Measurements from ENCODE around the gene OPN4.

OPN4 gene

GRCh38 chr10:86681722-86682386 lies 27.5 kb downstream of the OPN4 start:
- DNase-seq: no peak

DNA sequence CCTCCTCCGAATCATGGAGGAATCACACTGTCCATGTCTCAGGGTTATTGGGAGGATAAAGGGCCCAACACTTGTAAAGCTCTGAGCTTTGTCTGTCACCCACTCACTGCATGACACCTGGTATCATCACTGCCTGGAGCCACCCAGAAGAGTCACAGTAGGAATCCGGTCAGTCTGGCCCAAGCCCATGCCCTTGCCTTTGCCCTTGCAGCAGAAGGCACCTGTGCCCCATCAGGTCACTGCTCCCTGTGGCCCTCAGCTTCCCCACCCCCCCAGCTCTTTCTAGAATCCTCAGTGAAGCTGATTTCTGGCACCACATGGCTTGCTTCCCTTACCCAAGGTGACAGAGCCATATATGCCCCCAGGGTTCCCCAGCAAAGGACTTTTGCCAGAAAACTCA lies 28.3 kb downstream of the OPN4 start:
- DNase-seq: no peak

DNA sequence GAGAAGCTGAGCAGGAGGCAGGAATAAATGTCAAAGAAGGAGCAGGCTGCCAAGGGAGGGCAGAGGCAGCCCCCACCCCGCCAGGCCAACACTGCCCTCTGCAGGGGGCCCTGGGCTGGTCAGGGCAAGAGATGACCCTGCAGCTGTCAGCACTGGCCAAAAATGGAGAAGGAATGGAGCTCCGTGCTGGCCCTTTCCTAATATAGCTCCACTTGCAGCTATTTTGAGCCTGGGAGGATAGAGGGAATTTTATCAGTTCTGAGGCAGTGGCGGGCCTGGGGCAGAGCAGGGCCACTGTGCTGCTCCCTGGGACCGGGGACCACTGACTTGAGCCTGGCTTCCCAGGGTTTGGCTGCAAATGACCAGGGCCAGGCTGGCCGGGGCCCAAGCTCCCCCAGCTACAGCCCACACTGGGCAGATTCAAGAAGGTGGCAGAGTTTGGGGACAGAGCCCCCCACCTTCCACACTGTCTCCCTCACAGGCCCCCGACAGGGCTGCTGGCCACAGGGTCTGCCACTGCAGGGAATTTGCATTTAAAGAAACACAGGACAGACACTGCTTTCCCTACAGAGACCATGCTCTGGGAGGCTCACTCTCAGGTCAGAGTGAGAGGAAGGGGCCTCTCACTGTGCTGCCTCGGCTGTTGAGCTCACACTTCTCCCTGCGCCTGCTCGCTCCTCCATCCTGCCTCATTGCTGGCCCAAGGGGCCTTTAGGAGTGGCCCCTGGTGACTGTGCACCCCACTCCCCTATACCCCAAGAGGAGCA lies 30.2 kb downstream of the OPN4 start:
- DNase-seq: no peak

DNA sequence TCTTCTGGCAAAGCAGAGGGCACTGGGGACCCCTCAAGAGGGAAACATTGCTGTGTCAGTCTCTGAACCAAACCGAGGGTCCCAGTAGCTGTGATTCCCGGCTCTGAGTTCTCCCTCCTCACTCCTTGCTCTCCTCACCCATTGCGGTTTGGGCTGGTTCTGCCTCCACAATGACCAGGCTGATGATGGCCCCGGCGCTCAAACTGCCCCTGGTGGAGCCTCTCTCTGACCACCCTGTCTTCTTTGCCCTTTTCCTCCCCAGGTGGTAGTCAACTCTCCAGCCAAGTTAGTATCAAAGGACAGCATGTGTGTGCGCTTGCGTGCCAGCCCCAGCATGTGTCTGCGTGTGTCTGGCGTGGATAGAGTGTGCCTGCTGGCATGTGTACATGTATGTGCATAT lies 31.1 kb downstream of the OPN4 start:
- no peak for DNase-seq

DNA sequence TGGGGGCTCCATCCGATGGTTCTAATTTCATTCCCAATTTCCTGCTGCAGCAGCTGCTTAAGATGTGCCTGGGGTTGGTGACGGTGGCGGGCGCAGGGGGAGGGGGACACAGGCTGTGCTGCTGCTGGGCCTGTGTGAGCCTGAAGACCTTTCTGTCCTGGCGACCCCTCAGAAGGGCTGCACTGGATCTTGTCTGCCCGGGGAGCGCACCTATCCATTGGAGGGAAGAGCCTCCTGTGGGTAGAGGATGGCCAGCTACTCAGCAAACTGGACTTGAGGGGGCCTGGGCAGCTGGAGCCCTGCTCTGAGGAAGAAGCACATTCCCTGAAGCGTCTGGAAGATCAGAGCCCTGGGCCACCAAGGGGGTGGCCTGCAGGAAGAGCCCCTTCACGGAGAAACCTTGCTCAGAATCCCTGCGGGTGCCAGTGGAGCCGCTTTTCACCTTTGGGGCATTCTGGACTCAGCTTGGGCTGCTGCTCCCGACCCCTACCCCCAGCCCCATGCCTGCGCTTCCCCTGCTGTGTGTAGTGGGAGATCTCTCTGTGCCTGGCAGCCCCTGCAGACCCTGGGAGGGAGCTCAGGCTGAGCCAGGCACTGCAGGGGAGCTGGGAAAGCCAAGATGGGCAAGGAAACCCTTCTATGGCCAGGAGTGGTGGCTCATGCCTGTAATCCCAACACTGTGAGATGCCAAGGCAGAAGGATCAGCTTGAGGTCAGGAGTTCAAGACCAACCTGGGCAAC lies 31.7 kb downstream of the OPN4 start:
- no peak for DNase-seq

DNA sequence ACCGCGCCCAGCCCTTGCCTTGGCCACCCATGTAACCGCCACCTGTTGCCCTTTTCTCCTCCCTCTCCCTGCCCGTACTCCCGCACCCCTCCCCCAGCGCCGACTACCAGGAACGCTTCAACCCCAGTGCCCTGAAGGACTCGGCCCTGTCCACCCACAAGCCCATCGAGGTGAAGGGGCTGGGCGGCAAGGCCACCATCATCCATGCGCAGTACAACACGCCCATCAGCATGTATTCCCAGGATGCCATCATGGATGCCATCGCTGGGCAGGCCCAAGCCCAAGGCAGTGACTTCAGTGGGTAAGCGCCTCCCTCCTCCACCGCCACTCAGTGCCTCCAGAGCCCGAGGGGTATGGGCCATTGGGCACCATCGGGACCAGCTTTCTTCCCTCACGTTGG lies 32.6 kb downstream of the OPN4 start:
- DNase-seq: no peak

GRCh38 chr10:86687750-86688149 lies 33.4 kb downstream of the OPN4 start:
- DNase-seq: peak; percentile 8

DNA sequence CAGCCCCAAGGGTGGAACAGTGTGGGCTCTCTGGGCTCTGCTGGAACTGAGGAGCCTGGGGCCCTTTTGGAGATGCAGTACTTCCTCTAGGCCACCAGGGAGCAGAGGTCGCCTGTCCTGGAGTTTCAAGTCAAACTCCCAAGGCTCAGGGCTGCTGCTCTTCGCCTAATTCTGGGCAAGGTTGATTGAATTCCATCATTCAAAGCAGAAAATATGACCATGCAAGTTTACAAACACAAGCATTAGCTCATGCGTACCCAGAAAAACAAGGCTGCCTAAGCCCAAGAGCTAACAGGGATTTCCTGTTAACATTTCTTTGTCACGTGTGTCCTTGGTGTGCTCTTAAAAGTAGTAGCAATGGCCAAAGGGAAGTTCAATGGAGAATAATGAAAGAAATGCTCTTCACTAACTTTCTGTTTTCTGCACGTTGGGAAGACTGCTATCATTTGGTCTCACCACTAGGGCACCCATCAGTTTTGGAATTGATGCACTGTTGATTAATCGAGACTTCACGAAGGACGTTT lies 34.1 kb downstream of the OPN4 start:
- DNase-seq: peak; percentile 51

DNA sequence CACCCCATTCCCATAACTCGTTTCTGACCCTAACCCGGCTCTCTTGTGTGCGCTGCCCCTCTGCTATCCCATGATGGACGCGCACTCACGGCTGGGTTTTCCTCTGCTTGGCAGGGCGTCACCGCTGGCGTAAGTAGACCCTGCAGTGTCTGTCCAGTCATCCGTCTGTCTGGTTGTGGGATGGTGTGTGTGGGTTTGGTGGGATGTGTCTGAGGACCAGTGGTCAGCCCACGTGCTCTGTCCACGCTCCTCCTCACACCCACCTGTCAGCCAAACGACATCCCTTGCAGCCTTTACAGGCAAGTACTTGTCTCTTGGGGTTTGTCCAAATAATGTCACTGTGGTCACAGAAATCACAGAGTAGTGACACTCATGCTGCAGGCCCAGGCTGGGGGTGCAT lies 34.8 kb downstream of the OPN4 start:
- DNase-seq: no peak

- DNase-seq: no peak
These were observed 35.9 kb downstream of the OPN4 start for GRCh38 chr10:86690231-86690630.

DNA sequence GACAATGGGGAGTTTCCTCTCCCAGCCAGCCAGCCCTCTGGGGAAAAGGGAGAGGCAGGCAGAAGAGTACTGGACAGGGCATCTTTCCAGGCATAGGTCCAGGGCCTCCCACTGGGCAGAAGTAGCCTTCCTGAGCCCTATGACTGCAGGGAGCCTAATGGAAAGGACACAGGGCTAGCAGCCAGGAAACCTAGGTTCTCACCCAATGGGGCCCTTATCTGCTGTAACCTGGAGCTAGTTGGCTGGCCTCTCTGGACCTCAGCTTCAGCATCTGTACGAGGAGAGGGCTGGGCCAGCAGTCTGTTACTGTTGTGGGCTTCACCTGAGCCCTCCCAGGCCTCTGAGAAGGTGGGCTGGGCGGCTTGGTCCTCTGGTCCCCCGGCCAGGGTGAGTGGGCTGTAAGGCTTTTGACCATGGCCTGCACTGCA lies 36.3 kb downstream of the OPN4 start:
- no peak for DNase-seq

DNA sequence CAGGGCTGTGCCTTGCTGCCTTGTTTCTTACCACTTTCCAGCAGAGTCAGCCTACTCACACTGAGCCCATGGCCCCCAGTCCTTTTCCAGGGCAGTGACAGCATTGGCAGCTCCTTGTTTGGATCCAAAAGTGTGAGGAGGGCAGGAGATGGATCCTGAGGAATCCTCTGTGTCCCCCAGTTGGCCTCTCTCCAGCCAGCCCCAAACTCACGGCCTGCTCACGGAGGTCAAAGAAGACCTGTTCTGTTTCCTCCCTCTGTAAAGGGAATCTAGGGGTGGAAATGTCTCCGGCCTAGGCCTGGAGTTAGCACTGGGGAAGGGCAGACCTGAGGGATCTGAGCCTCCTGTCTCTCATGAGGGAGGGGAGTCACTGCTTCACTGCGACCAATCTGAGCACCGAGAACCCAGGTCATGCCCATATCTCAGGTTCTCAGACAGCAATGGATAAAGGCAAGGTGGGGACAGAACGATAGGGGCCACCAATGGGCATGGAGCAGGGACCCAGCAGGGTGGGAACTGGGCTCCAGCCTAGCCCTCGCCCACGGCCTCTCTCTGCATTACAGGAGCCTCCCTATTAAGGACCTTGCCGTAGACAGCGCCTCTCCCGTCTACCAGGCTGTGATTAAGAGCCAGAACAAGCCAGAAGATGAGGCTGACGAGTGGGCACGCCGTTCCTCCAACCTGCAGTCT lies 37.1 kb downstream of the OPN4 start:
- no peak for DNase-seq

GRCh38 chr10:86692023-86692514 lies 37.7 kb downstream of the OPN4 start:
- no peak for DNase-seq

GRCh38 chr10:86692664-86693063 lies 38.3 kb downstream of the OPN4 start:
- no peak for DNase-seq

- DNase-seq: no peak
These were observed 38.9 kb downstream of the OPN4 start for GRCh38 chr10:86693275-86693674.

DNA sequence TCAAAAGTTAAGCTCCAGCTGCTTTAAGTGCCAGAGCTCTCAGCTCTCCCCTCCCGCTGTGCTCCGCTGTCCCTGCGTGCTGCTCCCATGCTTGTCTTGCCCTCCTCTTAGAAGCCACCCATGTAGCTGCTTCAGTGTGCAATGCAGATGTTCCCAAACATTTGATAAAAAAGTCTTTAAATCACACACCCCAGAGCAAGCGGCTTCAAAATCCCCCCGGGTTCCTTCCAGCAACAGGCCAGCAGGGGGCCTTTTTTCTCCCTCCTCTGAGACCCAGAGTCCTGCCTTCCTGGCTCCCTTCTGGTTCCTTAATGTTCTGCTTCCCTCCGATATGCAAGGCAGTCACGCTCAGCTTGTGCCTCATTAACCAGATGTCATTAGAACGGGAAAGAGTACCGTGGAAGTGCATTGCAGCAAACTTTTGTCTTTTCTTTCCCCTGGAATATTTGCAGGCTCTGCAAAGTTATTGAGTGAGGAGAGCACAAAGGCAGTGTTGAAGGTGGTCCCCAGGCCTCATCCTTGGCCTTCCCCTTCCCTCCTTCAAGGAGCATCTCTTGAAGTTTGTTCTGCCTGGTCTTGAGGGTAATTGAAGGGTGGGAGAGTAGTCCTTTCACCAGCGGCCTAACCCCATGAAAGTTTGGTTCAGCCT lies 39.5 kb downstream of the OPN4 start:
- DNase-seq: peak; percentile 25

DNA sequence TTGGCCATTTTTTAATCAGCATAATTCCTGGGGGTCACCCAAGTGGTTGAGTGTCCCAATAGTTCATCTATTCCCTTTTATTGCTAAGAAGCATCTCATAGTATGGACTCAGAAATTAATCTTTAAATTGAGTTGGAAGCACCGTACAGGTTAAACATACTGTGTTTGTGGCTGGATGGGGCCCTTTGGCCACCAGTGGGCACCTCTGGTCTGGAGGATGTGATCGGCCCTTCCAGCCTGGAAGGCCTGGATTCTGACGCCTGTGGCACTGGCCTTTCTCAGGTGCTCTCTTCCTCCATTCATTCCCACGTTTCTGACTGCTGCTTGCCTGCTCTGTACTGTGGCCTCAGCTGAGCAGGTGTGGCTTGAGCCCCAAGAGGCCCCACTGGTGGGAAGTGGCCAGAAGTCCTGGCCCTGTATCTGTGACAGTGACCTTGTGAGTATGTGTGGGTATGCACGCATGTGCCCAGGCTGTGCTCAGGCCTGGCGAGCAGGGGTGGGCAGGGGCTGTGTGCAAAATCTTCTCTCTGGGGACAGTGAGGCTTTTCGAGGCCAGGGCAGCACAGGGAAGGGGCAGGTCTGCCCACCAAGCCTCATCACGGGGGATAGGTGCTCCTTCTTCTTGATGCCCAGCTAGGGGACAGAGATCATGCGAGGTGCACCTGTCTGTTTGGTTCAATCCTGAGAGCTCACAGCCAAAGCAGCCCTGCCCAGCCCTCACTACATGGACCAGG lies 44.0 kb downstream of the OPN4 start:
- no peak for DNase-seq

DNA sequence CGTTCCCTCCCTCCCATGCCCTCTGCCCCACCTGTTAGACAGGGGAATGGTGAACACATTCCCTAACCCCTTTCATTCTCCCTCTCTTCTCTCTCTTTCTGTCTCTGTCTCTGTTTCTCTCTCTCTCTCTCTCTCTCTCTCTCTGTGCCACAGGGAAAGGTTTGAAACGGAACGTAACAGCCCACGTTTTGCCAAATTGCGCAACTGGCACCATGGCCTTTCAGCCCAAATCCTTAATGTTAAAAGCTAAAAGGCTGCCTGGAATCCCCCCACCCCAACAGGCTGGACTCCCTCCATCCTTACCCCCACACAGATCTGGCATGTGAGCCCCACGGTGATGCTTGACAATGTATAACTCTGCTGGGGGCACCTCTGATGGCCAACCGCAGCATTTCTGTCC lies 44.8 kb downstream of the OPN4 start:
- DNase-seq: no peak

GRCh38 chr10:86699541-86699940 lies 45.2 kb downstream of the OPN4 start:
- no peak for DNase-seq

- no peak for DNase-seq
These were observed 45.9 kb downstream of the OPN4 start for GRCh38 chr10:86699991-86700840.
